ENCODE results near the gene HORMAD1.
"Not testable (repeated sequence)": the region's sequence is repeated elsewhere in the genome, so short reads cannot be mapped to it uniquely, and the experiment has no call there.

The HORMAD1 gene

GRCh38 chr1:150720703-150721102 lies at the start of gene HORMAD1:
Gene HORMAD1 (minus strand): TSS chr1:150720895. CDS start chr1:150719505, 1,390 bp downstream.
- Mint-ChIP-seq H3K27ac (no peak within 1 kb of the TSS), H3K4me1 (ENCODE audit: low read depth) (no peaks in the 10 kb centered on the region), H3K27me3 (no peaks in the 10 kb centered on the region), H3K9me3 (no peaks in the 10 kb centered on the region), H3K36me3 (ENCODE audit: low read depth) (no peaks in the 10 kb centered on the region), H3K4me3 (no peak within 1 kb of the TSS)
- no peak for DNase-seq

DNA sequence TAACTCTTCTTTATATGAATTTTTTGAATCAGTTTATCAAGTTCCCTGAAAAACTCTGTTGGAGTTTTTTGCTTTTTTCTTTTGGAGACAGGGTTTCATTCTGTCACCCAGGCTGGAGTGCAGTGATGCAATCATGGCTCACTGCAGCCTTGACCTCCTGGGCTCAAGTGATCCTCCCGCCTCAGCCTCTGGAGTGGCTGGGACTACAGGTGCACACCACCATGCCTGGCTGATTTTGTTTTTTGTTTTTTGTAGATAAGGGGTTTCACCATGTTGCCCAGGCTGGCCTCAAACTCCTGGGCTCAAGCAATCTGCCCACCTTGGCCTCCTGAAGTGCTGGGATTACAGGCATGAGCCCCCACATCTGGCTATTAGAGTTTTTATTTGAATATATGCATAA lies 47.0 kb upstream of the HORMAD1 start:
- not testable (repeated sequence) for H3K9me3 Mint-ChIP-seq, H3K27me3 Mint-ChIP-seq, DNase-seq, H3K4me3 Mint-ChIP-seq, H3K27ac Mint-ChIP-seq
- peaks cover 11% of the 10 kb centered on the region for H3K36me3 Mint-ChIP-seq (ENCODE audit: low read depth)
- peaks cover 52% of the 10 kb centered on the region for H3K4me1 Mint-ChIP-seq (ENCODE audit: low read depth)

GRCh38 chr1:150765977-150766301 lies 45.2 kb upstream of the HORMAD1 start:
- not testable (repeated sequence) for H3K27me3 Mint-ChIP-seq, H3K9me3 Mint-ChIP-seq
- Mint-ChIP-seq H3K36me3 (ENCODE audit: low read depth) (peaks cover 22% of the 10 kb centered on the region), H3K4me3 (peak overlapping the region; percentile 94), H3K27ac (peak overlapping the region; percentile 98), H3K4me1 (ENCODE audit: low read depth) (peaks cover 48% of the 10 kb centered on the region)
- DNase-seq: peak; percentile 38

DNA sequence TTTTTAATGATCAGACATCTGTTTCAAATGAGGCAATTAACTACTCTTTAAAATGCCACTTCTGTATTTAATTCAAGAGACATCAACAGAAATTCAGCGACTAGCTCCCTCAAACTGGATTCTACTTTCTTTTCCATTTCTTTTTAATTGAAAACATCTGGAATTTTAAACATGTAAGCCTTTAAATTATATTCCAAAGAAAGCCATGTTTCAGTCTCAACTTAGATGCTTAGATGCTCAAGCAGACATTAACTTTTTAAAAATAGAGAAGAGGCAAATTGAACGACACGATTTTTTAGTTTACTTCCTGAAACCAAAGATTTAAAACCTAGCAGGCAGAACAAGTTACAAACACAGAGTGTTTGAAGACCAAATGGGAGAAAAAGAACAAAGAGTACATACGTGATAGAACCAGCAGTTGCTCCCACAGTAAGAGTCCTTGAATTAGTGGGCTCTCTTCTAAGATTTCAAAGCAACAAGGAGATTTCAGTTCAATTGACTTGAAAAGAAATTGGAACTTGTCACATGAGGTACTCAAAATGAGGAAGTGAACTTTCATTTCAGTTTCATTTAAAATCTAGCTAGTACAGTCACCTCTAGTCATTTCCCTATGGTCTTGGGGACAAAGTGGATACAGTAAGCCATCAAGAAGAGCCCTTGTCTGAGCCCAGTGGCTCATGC lies 44.7 kb upstream of the HORMAD1 start, which contains the start of gene CTSS:
CTSS (minus strand) TSS at position 483 of the 681 bp plus-strand sequence. CDS start 1,015 bp downstream, outside the sequence.
- H3K27me3 Mint-ChIP-seq: no peaks in the 10 kb centered on the region
- H3K27ac Mint-ChIP-seq: peak within 1 kb of the TSS; percentile 98
- H3K4me1 Mint-ChIP-seq (ENCODE audit: low read depth): peaks cover 46% of the 10 kb centered on the region
- H3K9me3 Mint-ChIP-seq: no peaks in the 10 kb centered on the region
- no peak for DNase-seq
- H3K4me3 Mint-ChIP-seq: peak within 1 kb of the TSS; percentile 94
- H3K36me3 Mint-ChIP-seq (ENCODE audit: low read depth): peaks cover 27% of the 10 kb centered on the region

GRCh38 chr1:150764617-150765101 lies 44.0 kb upstream of the HORMAD1 start:
- no peaks in the 10 kb centered on the region for H3K27me3 Mint-ChIP-seq
- H3K27ac Mint-ChIP-seq: peak overlapping the region; percentile 98
- H3K4me1 Mint-ChIP-seq (ENCODE audit: low read depth): peaks cover 51% of the 10 kb centered on the region
- peaks cover 33% of the 10 kb centered on the region for H3K36me3 Mint-ChIP-seq (ENCODE audit: low read depth)
- H3K4me3 Mint-ChIP-seq: peak overlapping the region; percentile 94
- no peaks in the 10 kb centered on the region for H3K9me3 Mint-ChIP-seq
- DNase-seq: no peak

DNA sequence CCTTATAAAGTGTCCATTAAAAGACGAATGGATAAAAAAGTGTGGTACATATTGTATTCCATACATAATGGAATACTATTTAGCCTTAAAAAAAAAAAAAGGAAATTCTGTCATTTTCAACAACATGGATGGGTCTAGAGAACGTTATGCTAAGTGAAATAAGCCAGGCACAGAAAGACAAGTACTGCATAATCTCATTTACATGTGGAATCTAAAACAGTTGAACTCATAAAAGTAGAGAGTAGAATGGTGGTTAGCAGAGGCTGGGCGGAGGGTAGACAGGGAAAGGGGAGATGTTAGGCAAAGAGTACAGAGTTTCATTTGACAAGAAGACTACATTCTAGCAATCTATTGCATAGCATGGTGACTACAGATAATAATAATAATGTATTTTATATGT lies 42.3 kb upstream of the HORMAD1 start:
- Mint-ChIP-seq H3K4me1 (ENCODE audit: low read depth) (peaks cover 51% of the 10 kb centered on the region), H3K27ac (no peak overlapping the region)

DNA sequence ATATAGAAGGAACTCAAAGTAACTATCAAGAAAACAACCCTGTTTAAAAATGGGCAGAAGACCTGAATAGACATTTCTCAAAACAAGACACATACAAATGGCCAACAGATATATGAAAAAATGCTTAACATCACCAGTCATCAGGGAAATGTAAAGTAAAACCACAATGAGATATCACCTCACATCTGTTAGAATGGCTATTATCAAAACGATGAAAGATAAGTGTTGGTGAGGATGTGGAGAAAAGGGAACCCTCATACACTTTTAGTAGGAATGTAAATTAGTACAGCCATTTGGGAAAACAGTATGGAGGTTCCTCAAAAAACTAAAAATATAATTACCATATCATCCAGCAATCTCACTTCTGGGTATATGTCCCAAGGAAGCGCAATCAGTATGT lies 41.9 kb upstream of the HORMAD1 start:
- Mint-ChIP-seq H3K27ac (no peak overlapping the region), H3K27me3 (no peaks in the 10 kb centered on the region), H3K4me3 (no peak overlapping the region), H3K4me1 (ENCODE audit: low read depth) (peaks cover 51% of the 10 kb centered on the region), H3K9me3 (no peaks in the 10 kb centered on the region), H3K36me3 (ENCODE audit: low read depth) (peaks cover 46% of the 10 kb centered on the region)
- no peak for DNase-seq

More for the DNA sequence above, 42.3 kb upstream of the HORMAD1 start:
- DNase-seq: no peak
- no peak overlapping the region for H3K4me3 Mint-ChIP-seq
- H3K27me3 Mint-ChIP-seq: no peaks in the 10 kb centered on the region
- no peaks in the 10 kb centered on the region for H3K9me3 Mint-ChIP-seq
- H3K36me3 Mint-ChIP-seq (ENCODE audit: low read depth): peaks cover 41% of the 10 kb centered on the region

DNA sequence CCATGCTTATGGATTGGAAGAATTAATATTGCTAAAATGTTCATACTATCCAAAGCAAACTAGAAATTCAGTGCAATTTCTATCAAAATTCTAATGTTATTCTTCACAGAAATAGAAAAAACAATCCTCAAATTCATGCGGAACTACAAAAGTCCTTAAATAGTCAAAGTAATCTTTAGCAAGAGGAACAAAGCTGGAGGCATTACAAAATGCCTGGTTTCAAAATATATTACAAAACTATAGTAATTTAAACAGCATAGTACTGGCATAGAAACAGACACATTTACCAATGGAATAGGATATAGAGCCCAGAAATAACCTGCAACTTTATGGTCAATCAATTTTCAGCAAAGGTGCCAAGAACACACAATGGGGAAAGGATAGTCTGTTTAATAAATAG lies 41.1 kb upstream of the HORMAD1 start:
- H3K36me3 Mint-ChIP-seq (ENCODE audit: low read depth): peaks cover 53% of the 10 kb centered on the region
- DNase-seq: no peak
- H3K9me3 Mint-ChIP-seq: no peaks in the 10 kb centered on the region
- no peaks in the 10 kb centered on the region for H3K27me3 Mint-ChIP-seq
- H3K27ac Mint-ChIP-seq: no peak overlapping the region
- H3K4me1 Mint-ChIP-seq (ENCODE audit: low read depth): peaks cover 49% of the 10 kb centered on the region
- H3K4me3 Mint-ChIP-seq: no peak overlapping the region

GRCh38 chr1:150760013-150760412 lies 39.3 kb upstream of the HORMAD1 start:
- no peaks in the 10 kb centered on the region for H3K9me3 Mint-ChIP-seq
- no peak overlapping the region for H3K4me3 Mint-ChIP-seq
- H3K27me3 Mint-ChIP-seq: no peaks in the 10 kb centered on the region

DNA sequence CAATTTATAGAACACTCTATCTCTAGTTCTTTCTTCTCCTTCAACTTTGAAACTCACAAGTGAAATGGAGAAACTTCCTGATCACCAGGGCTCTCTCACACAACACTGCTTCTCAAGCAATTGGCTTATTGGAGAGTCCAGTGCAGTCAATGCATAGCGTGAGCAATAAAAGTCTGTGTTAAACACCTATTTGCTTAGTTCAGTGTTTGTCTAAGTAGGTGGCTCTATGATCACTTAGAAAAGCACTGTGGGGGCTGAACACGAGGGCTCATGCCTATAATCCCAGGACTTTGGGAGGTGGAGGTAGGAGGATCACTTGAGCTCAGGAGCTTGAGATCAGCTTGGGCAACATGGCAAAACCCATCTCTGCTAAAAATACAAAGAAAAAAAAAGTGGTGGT lies 32.7 kb upstream of the HORMAD1 start:
- Mint-ChIP-seq H3K9me3 (no peaks in the 10 kb centered on the region), H3K4me3 (no peak overlapping the region), H3K27me3 (no peaks in the 10 kb centered on the region), H3K36me3 (ENCODE audit: low read depth) (peaks cover 80% of the 10 kb centered on the region), H3K4me1 (ENCODE audit: low read depth) (no peaks in the 10 kb centered on the region), H3K27ac (no peak overlapping the region)
- no peak for DNase-seq

More at GRCh38 chr1:150760013-150760412, 39.3 kb upstream of the HORMAD1 start:
- Mint-ChIP-seq H3K27ac (no peak overlapping the region), H3K4me1 (ENCODE audit: low read depth) (peaks cover 34% of the 10 kb centered on the region), H3K36me3 (ENCODE audit: low read depth) (peaks cover 56% of the 10 kb centered on the region)
- DNase-seq: no peak

- Mint-ChIP-seq H3K36me3 (ENCODE audit: low read depth) (peaks cover 67% of the 10 kb centered on the region), H3K9me3 (no peaks in the 10 kb centered on the region), H3K4me1 (ENCODE audit: low read depth) (no peaks in the 10 kb centered on the region), H3K27ac (no peak overlapping the region), H3K4me3 (no peak overlapping the region), H3K27me3 (no peaks in the 10 kb centered on the region)
- DNase-seq: no peak
These were observed 30.7 kb upstream of the HORMAD1 start for GRCh38 chr1:150751443-150751842.

- Mint-ChIP-seq H3K4me3 (no peak overlapping the region), H3K9me3 (no peaks in the 10 kb centered on the region), H3K27ac (no peak overlapping the region), H3K27me3 (no peaks in the 10 kb centered on the region), H3K4me1 (ENCODE audit: low read depth) (no peaks in the 10 kb centered on the region), H3K36me3 (ENCODE audit: low read depth) (peaks cover 58% of the 10 kb centered on the region)
- no peak for DNase-seq
These were observed 29.1 kb upstream of the HORMAD1 start for GRCh38 chr1:150749720-150750311.

DNA sequence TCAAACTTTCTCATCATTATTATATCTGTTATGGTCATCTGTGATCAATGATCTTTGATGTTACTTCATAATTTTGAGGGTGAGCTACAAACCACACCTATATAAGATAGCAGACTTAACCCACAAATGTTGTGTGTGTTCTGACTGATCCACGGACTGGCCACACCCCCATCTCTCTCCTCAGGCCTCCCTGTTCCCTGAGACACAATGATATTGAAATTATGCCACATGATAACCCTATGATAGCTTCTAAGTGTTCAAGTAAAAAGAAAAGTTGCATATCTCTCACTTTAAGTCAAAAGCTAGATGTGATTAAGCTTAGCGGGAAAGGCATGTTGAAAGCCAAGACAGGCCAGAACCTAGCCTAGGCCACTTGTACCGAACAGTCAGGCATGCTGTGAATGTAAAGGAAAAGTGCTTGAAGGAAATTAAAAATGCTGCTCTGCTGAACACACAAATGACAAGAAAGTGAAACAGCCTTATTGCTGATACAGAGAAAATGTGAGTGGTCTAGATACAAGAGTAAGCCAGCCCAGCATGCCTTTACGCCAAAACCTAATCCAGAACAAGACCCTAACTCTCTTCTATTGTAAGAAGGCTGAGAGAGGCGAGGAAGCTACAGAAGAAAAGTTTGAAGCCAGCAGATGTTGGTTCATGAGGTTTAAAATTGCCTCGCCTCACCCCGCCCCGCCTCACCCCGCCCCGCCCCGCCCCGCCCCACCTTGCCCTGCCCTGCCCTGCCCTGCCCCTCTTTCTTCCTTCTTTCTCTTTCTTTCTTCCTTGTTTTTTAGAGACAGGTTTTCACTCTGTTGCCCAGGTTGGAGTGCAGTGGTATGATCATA lies 28.4 kb upstream of the HORMAD1 start:
- H3K9me3 Mint-ChIP-seq: no peaks in the 10 kb centered on the region
- H3K27ac Mint-ChIP-seq: no peak overlapping the region
- no peak overlapping the region for H3K4me3 Mint-ChIP-seq
- H3K4me1 Mint-ChIP-seq (ENCODE audit: low read depth): no peaks in the 10 kb centered on the region
- H3K27me3 Mint-ChIP-seq: no peaks in the 10 kb centered on the region
- peaks cover 51% of the 10 kb centered on the region for H3K36me3 Mint-ChIP-seq (ENCODE audit: low read depth)
- DNase-seq: no peak

DNA sequence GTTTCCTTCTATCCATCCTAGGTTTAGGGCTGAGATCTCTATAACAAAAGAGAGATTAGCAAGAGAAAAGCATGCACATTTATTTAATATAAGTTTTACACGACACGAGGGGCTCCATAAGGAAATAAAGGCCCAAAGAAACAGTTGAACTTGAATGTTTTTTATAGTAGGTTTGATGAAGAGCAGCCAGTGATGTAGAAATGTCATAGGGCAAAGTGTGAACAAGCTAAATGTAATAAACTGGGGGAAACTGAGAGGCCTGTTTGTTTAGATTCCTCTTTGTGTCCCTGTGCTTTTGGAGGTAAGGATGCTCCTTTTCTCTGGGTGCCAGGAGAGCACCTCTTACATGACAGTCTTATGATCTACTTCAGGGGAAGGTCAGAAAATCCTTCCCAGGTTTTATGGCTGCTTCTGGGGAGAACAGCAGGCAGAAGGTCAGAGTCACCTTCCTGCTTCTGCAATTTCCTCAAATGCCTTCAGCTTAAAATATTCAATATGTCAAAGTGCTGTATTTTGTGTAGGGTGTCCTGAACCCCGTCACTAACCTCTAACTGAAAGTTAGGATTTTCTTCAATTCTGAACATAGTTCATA lies 9.5 kb upstream of the HORMAD1 start:
- Mint-ChIP-seq H3K27ac (no peak overlapping the region), H3K9me3 (no peaks in the 10 kb centered on the region), H3K4me3 (no peak overlapping the region), H3K27me3 (no peaks in the 10 kb centered on the region), H3K4me1 (ENCODE audit: low read depth) (no peaks in the 10 kb centered on the region), H3K36me3 (ENCODE audit: low read depth) (peaks cover 21% of the 10 kb centered on the region)
- DNase-seq: no peak
